ENCODE measurements around the gene CHURC1.

DNA sequence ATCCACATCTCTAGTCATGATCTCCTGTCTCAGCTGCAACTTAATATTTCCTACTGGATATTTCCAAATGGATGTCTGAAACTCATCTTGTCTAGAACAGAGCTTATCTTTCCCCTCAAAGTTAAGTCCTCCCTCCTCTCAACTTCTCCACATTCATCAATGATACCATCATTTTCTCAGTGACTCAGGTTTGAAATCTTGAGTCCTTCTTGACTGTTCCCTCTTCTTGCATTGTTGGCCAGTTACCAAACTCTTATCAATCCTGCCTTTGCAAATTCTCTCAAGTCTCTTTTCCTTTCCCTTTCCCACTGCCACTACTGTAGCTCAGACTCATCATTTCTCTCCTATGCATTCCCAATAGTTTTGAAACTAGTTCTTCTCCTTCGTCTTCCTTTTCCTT is 14.3 kb upstream of the CHURC1 start:
- TF ChIP-seq, protein P1, sequence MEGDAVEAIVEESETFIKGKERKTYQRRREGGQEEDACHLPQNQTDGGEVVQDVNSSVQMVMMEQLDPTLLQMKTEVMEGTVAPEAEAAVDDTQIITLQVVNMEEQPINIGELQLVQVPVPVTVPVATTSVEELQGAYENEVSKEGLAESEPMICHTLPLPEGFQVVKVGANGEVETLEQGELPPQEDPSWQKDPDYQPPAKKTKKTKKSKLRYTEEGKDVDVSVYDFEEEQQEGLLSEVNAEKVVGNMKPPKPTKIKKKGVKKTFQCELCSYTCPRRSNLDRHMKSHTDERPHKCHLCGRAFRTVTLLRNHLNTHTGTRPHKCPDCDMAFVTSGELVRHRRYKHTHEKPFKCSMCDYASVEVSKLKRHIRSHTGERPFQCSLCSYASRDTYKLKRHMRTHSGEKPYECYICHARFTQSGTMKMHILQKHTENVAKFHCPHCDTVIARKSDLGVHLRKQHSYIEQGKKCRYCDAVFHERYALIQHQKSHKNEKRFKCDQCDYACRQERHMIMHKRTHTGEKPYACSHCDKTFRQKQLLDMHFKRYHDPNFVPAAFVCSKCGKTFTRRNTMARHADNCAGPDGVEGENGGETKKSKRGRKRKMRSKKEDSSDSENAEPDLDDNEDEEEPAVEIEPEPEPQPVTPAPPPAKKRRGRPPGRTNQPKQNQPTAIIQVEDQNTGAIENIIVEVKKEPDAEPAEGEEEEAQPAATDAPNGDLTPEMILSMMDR (IDR thresholded peaks at IDR 0.05) = no peak
- TF ChIP-seq POLR2A (IDR thresholded peaks at IDR 0.05) = no peak

All from testis (tissue), 2 donors.